ENCODE data around the gene SGSH.

GRCh38 chr17:80180192-80180591, 39.9 kb downstream of the SGSH start:
- TF ChIP-seq CTCF (conservative IDR thresholded peaks at IDR 0.05 in 1 of 2, IDR thresholded peaks at IDR 0.05 in 1 of 2; ENCODE audit: extremely low read depth in 1 of 2, insufficient read depth in 1 of 2, low read depth in 1 of 2, low read length in 2 of 2) (no peak), EZH2 (IDR thresholded peaks at IDR 0.05; ENCODE audit: borderline replicate concordance, low read length) (no peak)

Measured in mammary epithelial cell (primary cell).